Measurements from ENCODE around the gene PTPRE.

The PTPRE gene

DNA sequence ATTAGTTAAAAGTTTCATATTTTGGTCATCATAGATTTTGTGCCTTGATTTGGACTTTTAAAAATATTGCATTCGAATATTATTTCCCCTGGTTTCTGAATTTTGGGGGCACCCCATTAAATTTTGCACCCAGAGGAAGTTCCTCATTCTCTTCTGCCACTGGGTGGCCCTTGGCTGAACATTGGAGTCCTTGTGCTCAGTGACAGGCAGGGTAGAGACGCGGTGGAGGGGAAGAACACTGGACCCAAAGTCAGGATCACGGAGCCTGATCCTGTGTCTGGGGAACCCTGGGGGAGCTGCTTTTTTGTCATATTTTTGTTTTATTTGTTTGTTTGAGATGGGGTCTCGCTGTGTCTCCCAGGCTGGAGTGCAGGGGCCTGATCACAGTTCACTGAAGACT is 144.6 kb downstream of the PTPRE start:
- peak in 1 of 10 donors; percentile 37 for DNase-seq
- intact Hi-C loops (cut with DNase I), result no loop called here

DNA sequence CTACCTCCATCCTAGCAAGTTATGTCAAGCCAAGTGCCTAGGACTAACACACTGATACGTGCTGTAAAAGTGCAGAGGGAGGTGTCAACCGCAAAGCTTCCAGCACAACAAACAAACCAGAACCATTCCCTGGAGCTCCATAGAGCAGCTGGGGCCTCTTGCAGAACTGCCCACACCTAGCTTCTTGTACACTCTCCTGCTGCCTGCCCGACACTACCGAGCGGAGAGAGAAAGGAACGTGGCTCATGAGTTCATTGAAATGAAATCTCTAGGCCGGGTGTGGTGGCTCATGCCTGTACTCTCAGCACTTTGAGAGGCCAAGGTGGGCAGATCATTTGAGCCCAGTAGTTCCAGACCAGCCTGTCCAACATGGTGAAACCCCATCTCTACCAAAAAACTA is 145.8 kb downstream of the PTPRE start:
- intact Hi-C loops (cut with DNase I), result no loop called here
- DNase-seq, result peak in 2 of 10 donors; percentile 55 to 68

DNA sequence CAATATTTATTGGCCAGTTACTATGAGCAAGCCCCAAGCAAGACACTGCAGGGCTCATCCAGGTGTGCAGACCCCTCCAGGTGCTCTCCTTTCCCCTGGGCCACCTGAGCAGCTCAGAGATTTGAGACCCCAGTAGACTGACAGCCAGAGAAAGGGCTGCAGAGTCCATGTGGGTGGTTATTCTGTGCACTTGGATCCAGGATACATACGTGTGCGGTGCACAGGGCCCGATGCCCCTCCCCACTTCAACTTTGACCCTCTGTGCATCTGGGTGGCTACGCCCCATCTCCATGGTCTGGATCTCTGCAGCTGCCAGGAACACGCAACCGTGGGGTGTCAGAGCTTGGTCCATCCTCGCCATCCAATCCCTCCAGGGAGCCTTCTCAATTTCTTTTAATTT is 146.5 kb downstream of the PTPRE start:
- intact Hi-C loops (cut with DNase I), result no loop called here
- DNase-seq, result peak in 2 of 10 donors; percentile 45 to 67

DNA sequence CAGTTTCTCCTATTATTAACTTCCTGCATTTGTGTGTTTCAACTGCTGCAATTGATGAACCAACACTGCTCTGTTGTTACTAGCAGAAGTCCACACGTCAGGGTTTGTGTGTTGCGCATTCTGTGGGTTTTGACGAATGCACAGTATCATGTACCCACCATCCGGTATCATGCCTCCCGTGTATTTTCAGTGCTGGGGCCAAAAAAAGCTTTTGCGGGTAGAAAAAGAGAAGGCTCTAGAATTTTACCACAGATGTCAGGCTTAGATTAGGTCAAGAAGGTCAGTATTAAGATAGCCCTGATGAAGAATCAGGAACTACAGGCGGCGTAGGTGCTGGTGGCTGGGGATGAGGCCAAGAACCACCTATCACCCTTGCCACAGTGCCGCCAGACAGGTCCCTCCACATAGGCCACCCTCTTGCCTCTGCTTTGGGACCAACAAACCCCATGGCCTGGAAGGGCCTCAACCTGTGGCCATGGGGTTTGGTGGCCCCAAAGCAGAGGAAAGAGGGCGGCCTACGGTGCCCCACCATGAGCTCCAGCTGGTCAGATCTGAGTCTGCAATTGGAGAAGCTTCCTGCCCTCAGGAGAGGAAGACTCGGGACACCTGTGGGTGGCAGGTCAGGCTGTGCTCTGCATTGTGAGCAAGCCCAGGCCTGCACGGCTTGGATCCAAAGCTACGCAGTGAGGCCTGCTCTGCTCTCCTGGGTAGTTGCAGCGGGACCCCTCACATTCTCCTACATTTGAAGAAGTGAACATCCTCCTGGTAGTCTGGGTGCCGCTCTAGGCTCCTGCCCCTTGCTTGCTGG is 147.5 kb downstream of the PTPRE start:
- intact Hi-C loops (cut with DNase I), result no loop called here
- peak in 3 of 10 donors; percentile 17 to 49 (median 45) for DNase-seq

DNA sequence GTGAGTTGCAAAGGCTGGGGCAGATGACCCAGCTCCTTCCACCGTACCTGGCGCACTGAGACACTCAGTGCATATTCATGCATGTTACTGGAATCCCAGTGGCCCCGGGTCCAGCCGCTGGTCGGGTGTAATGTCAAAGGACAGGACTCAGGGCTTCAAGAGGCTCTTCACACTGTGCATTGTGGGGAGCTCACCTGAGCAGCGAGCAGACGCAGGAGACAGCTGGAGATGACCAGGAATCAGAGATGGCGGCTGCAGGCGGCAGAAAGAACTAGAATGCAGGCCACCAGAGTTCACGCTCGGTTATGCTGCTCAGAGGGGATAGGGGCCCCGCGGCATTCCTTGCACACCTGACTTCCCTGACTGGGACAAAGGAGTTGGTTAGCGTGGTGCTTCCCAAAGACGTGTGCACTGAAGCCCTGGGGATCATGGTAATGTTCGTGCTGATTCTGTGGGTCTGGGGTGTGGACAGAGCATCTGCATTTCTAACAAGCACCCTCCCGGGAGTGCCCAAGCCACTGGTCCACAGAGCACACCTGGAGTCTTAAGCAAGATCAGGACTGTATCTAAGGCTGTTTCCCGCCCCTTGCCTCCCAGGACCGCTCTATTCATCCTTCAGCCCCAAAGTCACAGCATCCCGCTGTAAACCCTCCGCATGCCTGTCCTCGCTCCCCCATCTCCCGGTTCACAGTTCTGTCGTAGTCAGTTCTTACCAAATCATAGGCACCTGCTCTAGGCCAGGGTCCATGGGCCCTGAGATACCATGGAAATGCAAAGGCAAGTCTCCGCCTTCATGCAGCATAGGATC is 148.4 kb downstream of the PTPRE start:
- intact Hi-C loops (cut with DNase I), result no loop called here
- DNase-seq, result peak in 2 of 10 donors; percentile 40 to 72

GRCh38 chr10:128056303-128057050 is 149.6 kb downstream of the PTPRE start:
- peak in 3 of 10 donors; percentile 42 to 73 (median 72) for DNase-seq
- intact Hi-C loops (cut with DNase I), result no loop called here

GRCh38 chr10:128058106-128058749 is 151.3 kb downstream of the PTPRE start:
- peak in 3 of 10 donors; percentile 18 to 83 (median 46) for DNase-seq
- intact Hi-C loops (cut with DNase I), result no loop called here

GRCh38 chr10:128058750-128059134 is 151.8 kb downstream of the PTPRE start:
- peak in 1 of 10 donors; percentile 37 for DNase-seq
- intact Hi-C loops (cut with DNase I), result no loop called here

DNA sequence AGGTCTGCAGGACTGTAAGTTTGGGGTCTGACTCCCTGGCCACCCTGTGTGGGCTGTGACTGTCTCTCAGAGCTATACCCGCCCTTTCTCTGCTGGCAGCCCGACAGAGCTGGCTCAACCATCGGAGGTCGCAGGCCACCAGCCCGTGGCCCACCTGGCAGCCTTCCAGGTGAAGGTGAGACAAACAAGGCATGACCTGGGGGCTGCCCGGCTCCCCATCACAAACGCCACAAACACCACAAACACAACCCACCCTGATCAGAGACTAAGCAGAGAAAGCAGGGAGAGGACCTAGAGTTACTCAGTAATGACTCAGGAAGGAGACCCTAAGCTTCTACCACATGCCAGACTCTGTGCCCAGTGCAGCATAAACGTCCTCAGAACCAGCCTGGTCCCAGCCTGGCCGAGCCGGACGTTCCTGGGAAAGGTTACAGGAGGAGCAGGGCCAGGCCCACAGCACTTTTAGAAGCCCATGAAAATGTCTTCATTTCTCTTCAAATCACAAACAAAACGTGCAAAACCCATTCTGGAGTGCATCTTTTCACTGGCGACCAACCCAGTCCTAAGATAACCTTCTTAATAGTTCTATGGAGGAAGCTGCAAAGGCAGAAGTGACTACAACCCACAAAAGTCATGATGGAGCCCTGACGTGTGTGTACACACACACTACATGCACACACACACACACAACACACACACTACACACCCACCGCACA is 152.5 kb downstream of the PTPRE start:
- intact Hi-C loops (cut with DNase I), result no loop called here
- DNase-seq, result peak in 3 of 10 donors; percentile 30 to 78 (median 78)

DNA sequence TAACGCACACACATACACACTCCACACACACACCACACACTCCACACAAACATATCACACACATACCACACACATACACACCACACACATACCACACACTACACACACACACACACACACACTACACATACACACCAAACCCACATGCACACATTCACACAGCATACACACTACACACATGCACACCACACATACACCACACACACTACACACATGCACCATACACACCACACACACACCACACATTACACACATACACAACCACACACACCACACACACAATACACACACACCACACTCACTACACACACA is 153.0 kb downstream of the PTPRE start:
- intact Hi-C loops (cut with DNase I), result no loop called here
- no peak for DNase-seq

GRCh38 chr10:128060341-128061250 is 153.7 kb downstream of the PTPRE start:
- peak in 3 of 10 donors; percentile 46 to 54 (median 47) for DNase-seq
- intact Hi-C loops (cut with DNase I), result no loop called here

- DNase-seq, result peak in 1 of 10 donors; percentile 47
- intact Hi-C loops (cut with DNase I), result no loop called here
Measured at GRCh38 chr10:128061306-128062300, 154.7 kb downstream of the PTPRE start.

DNA sequence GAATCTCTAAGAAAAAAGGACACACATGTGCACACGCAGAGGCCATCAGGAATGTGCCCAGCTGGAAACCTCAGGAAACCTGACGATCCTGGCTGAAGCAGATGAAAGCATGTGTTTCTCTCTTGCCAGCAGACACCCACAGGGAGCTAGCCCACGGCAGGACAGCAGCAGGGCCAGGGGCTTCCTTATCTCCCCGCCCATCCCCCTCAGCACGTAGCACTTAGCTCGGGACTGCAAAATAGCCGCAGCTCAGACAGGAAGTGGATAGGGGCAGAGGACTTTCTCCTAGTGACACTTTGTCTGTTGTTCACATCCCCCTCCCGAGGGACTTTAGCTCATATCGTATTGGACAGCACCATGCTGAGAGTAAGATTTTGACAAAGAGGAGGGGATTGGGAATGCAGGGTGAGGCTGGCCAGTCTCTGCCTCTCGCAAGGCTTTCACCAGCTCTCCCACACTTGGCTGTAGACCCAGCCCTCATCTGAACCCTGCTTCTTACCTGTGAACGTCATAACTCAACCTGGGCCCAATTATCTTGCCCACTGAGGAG is 155.5 kb downstream of the PTPRE start:
- DNase-seq, result peak in 3 of 10 donors; percentile 22 to 75 (median 70)
- intact Hi-C loops (cut with DNase I), result no loop called here

GRCh38 chr10:128062881-128063563 is 156.1 kb downstream of the PTPRE start:
- DNase-seq, result peak in 4 of 10 donors; percentile 18 to 76 (median 73)
- intact Hi-C loops (cut with DNase I), result no loop called here

- intact Hi-C loops (cut with DNase I), result no loop called here
- DNase-seq, result peak in 4 of 10 donors; percentile 17 to 85 (median 80)
Measured at GRCh38 chr10:128063736-128064107, 156.8 kb downstream of the PTPRE start.

DNA sequence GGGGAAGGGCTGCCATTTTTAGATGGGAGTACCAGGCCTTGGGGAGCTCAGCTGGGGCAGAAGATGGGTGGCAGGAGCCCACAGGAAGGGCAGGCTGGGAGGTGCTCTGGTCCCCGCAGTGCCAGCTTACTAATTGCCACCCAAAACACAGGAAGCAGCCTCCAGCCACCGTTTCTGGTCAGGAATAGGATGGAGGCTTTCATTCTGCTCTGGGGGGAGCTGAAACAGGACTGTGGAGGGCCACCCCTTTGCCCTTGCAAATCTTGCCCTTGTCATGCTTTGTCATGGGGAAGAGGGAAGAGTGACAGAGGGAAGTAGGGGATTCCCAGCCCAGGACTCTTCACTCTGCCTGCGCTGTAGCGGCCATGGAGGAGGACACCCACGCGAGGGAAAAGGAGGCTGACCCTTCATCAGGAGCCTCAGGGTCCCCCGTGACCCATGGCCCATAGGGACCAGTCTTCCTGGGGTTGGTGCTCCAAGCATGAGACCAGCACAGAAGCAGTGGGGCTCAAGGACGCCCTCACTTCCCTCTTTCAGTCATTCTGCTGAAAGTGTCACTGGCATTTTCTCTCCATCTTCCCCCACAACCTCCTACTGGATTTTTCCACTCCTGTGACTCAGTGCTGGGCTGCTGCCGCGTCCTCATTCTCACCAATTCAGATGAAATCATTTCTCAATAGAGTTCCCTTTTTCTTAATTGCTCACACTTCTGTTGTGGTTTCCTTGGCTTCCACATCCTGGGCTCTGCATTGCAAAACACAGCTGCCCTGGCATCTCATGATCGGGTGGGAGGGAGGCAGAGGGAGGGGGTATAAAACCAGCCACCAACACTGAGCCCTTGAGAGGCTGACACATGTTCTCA is 157.4 kb downstream of the PTPRE start:
- peak in 9 of 10 donors; percentile 42 to 95 (median 72) for DNase-seq
- intact Hi-C loops (cut with DNase I), result no loop called here
